Right cardiac atrium (tissue), 5 donors: ENCODE data around the gene NSL1. TPM values are rescaled to one million over a fixed set of nuclear protein-coding genes. Genes with fewer than 3 reads are reported as not detected.

Experiments
- ATAC-seq, 2 donors: fragments of 200-7000 bp; cut with Tn5 transposase; one replicate each; pipeline versions ENCODE4 v1.8.0 to v1.9.1; 2020; ENCODE audit warnings: moderate library complexity in 2 of 2, mild to moderate bottlenecking in 1 of 2
- DNase-seq, 3 donors: peaks; one replicate each; pipeline ENCODE4 v3.0.0-alpha.2; 2020
- H3K27ac ChIP-seq: one replicate; pipeline ENCODE4 v1.5.1; 2013; ENCODE audit warnings: mild to moderate bottlenecking, low read length, control low read depth, moderate library complexity
- H3K27me3 ChIP-seq: one replicate; pipeline ENCODE4 v1.6.1; 2013; ENCODE audit not compliant: control insufficient read depth, insufficient read depth
- H3K4me1 ChIP-seq: one replicate; pipeline ENCODE4 v1.6.1; 2013; ENCODE audit warnings: low read length; ENCODE audit not compliant: control insufficient read depth, insufficient read depth
- H3K4me3 ChIP-seq: one replicate; pipeline ENCODE4 v1.5.1; 2013; ENCODE audit warnings: low read length, control low read depth
- H3K9me3 ChIP-seq: one replicate; pipeline ENCODE4 v1.6.1; 2013; ENCODE audit warnings: low read length; ENCODE audit not compliant: control insufficient read depth
- WGBS: extraction: QIAGEN DNeasy Blood & Tissue Kit; methylation state at CpG from one replicate; pipeline ENCODE4 v1.1.7; 2013; 5-methylcytosine and 5-hydroxymethylcytosine counted together
- intact Hi-C, 4 donors: fragments of 100-400 bp; cut with DNase I; formaldehyde crosslinking; loops; one replicate each; pipeline versions ENCODE4 v1.11.0 to v1.14.0; 2022 to 2023
- polyA plus RNA-seq: library from polyadenylated mRNA; stranded (reverse); fragments of 200-250 nt; gene quantifications from one replicate; pipeline ENCODE4 v1.2.3, GENCODE V29; 2013
- total RNA-seq, 4 donors: library from RNA; stranded (reverse); fragmentation: NEBNext Ultra II Directional; extraction: Animal tissue kit (Norgen Biotek cat#: 25700); gene quantifications; one replicate each; pipeline ENCODE4 v1.2.1, GENCODE V29; 2021
- donor health status: healthy with polysubstance abuse.
- donor health status: DM: no; HTN: yes; CAD: no.
- donor health status: DM: no; HTN: no; CAD: no.
- donor health status: DM: no; HTN: yes; CAD: no; lungs with severe emphysema.
- donor health status: DM: yes; HTN: yes; CAD: no.

NSL1 gene
- total and polyA plus RNA-seq, 5 donors = 22.5 to 30.6 (median 23.7) TPM

DNA sequence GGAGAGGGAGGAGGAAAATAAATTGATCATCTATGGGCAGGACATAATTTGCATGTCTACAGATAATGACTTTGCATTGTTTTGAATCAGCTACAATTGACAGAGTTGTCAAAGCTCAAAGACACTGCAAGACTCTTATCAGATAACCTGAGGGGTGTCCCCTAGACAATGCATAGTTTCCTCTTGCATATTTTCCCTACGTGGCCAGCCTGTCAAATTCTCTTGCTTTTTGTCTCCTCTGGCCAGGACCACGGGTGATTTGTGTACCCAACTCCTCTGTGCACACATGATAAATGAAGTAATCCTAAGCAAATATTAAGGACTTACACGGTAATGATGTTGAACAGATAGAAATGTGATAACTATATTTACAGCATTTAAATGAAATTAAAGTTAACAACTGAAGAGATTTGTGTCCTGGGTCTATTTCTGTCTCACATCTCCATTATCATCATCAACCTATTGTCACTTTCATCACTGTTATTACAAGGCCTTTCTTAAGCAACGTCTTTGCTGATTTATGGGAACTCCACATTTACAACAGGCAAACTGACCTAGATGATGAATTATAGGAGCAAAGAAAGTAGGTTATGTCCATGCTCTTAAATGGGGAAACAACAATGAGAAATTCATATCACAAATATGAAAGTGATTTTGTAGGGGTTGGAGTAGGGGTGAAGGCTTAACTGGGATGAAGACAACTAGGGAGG, 110.7 kb downstream of the NSL1 start:
- Histone ChIP-seq H3K4me1 (no peaks in the 10 kb centered on the region), H3K27me3 (no peaks in the 10 kb centered on the region), H3K4me3 (no peak overlapping the region), H3K9me3 (no peaks in the 10 kb centered on the region), H3K27ac (no peak overlapping the region)
- intact Hi-C loops = no loop called here
- DNase-seq = no peak
- no peak for ATAC-seq
- 38% methylated on average over 4 of the region's 4 CpGs for WGBS

DNA sequence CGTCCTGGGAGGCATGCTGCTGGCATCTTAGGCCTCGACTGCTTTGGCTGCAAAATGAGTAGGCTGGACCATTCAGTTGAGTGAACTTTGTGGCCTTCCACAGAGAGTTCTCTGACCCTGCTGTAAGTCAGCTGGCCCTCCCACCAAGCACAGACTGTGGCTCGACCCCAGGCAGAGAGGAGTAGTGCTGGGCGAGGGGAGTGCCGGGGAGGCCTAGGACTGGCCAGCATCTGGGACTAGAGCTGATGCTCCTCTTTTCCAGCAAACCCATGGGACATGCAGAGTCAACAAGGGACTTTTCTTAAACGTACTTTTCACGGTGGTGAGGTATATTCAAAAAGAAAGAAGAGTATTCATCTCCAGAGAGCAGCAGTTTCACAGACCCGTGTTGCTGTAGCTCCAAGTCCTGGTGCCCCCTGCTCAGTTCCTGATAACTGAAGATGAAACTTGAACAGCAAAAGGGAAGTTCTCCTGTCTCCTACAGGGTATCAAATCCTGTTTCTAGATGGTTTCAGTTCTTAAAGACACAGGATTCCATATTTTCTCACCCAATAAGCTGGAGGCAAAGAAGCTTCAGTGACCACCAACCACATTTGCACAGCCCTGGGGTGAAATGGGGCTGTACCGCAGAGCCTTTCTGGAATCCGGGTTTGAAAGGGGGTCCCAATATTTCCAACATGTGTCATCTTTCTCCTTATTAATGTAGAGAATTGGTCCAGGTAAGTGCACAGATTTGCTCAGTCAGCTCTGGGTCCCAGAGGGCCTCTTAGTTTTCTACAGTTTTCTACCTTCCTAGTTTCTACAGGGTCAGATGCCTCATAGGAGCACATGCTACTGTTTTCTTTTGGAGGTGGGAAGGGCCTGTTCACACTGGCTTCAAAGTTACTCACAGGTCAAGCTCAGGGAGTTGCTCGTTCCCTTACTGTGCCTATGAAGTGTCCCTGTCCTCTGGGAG, 112.8 kb downstream of the NSL1 start:
- H3K4me1 ChIP-seq = no peaks in the 10 kb centered on the region
- 67% methylated on average over 11 of the region's 11 CpGs for WGBS
- H3K4me3 ChIP-seq = no peak overlapping the region
- H3K27ac ChIP-seq = no peak overlapping the region
- DNase-seq (no peak), ATAC-seq (no peak)
- H3K27me3 ChIP-seq = no peaks in the 10 kb centered on the region
- no peaks in the 10 kb centered on the region for H3K9me3 ChIP-seq
- intact Hi-C loops = no loop called here

DNA sequence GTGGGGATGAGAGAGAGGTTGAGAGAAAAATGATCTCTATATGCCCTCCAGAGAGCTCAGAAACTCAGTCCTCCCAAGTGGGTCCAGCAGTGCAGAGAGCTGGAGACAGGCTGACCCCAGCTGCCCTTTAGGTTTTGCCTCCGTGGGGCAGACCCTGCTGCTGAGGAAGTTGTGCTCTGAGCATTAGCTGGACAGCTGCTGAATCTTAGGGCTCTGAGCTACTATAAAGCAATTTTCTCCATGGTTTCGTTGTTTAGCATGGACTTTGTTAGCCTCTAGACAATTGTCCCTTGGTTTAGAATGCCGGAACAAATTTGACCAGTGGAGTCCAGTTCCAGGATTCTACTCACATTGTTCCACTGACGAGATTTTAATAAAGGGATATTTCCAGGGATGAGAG, 114.0 kb downstream of the NSL1 start:
- Histone ChIP-seq H3K4me3 (no peak overlapping the region), H3K9me3 (no peaks in the 10 kb centered on the region), H3K27me3 (no peaks in the 10 kb centered on the region), H3K4me1 (no peaks in the 10 kb centered on the region), H3K27ac (no peak overlapping the region)
- no peak for ATAC-seq
- intact Hi-C loops = no loop called here
- WGBS = 76% methylated on average over 4 of the region's 4 CpGs
- no peak for DNase-seq

DNA sequence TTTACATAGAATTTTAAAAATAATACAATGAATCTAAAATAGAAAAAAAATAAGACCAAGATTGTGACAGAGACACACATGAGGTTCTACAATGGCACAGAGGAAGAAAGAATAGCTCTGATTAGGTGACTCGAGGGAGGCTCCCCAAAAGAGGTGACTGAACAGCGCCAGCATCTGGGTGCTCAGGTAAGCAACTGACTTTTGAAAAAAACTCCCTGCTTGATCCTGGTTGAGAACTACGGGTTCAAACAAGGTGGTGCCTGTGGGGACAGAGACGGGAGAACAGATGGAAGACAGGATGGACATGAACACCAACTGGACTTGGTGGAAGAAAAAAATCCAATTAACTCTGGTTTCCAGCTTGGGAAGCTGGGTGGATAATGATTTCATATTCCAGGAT, 114.4 kb downstream of the NSL1 start:
- no peaks in the 10 kb centered on the region for H3K9me3 ChIP-seq
- 85% methylated on average over 4 of the region's 4 CpGs for WGBS
- ATAC-seq (no peak), DNase-seq (no peak)
- H3K4me3 ChIP-seq = no peak overlapping the region
- H3K4me1 ChIP-seq = no peaks in the 10 kb centered on the region
- H3K27me3 ChIP-seq = no peaks in the 10 kb centered on the region
- no peak overlapping the region for H3K27ac ChIP-seq
- intact Hi-C loops = no loop called here

Other genes with a start within 250 kb of the NSL1 start
- 10 to 100 TPM in 1 of 4 donors, 1 to 10 TPM in 3; 6.9 to 24.4 (median 7.9) TPM for gene ATF3, start 183.0 kb downstream of the NSL1 start, total RNA-seq
- gene ATF3, start 183.0 kb downstream of the NSL1 start, polyA plus RNA-seq = 195 TPM
- 1 to 10 TPM in 2 of 4 donors, under 1 TPM in 2; 0.49 to 3.1 (median 0.94) TPM for gene BATF3, start 91.9 kb downstream of the NSL1 start, total RNA-seq
- gene BATF3, start 91.9 kb downstream of the NSL1 start, polyA plus RNA-seq = 0.75 TPM
- gene TATDN3, start 117 bp upstream of the NSL1 start, total RNA-seq = 10 to 100 TPM; 15.0 to 20.6 (median 18.8) TPM
- gene TATDN3, start 117 bp upstream of the NSL1 start, polyA plus RNA-seq = 23.3 TPM
- not detected for gene SPATA45, start 55.9 kb upstream of the NSL1 start, total RNA-seq
- gene SPATA45, start 55.9 kb upstream of the NSL1 start, polyA plus RNA-seq = not detected
- gene FLVCR1, start 66.5 kb upstream of the NSL1 start, total RNA-seq = 1 to 10 TPM; 2.5 to 4.7 (median 3.3) TPM
- 1.1 TPM for gene FLVCR1, start 66.5 kb upstream of the NSL1 start, polyA plus RNA-seq
- 1 to 10 TPM in 3 of 4 donors, under 1 TPM in 1; 0.91 to 1.3 (median 1.0) TPM for gene VASH2, start 158.8 kb upstream of the NSL1 start, total RNA-seq
- gene VASH2, start 158.8 kb upstream of the NSL1 start, polyA plus RNA-seq = 0.50 TPM
- gene ANGEL2, start 224.1 kb upstream of the NSL1 start, total RNA-seq = 10 to 100 TPM; 18.4 to 25.4 (median 22.2) TPM
- 10.2 TPM for gene ANGEL2, start 224.1 kb upstream of the NSL1 start, polyA plus RNA-seq